ENCODE measurements around the gene HAGHL.

DNA sequence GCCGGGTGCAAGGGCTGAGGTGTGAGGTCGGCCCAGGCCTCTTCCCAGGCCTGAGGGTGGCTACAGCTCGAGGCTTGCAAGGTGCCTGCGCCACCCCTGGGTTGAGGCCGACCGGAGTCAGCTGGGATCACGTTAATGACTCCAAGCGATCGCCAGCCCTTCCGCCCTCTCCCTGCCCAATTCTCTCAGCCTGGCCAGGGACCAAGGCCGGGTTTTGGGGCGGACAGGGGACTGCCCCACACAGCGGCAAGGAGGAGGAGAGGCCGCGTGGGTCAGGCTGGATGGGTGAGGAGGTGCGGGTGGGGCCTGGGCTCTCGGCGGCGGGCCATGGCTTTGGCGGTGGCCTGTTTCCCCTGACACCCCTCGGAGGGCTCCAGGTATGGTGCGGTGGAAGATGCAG, 33.5 kb upstream of the HAGHL start:
- TF ChIP-seq, protein P1, sequence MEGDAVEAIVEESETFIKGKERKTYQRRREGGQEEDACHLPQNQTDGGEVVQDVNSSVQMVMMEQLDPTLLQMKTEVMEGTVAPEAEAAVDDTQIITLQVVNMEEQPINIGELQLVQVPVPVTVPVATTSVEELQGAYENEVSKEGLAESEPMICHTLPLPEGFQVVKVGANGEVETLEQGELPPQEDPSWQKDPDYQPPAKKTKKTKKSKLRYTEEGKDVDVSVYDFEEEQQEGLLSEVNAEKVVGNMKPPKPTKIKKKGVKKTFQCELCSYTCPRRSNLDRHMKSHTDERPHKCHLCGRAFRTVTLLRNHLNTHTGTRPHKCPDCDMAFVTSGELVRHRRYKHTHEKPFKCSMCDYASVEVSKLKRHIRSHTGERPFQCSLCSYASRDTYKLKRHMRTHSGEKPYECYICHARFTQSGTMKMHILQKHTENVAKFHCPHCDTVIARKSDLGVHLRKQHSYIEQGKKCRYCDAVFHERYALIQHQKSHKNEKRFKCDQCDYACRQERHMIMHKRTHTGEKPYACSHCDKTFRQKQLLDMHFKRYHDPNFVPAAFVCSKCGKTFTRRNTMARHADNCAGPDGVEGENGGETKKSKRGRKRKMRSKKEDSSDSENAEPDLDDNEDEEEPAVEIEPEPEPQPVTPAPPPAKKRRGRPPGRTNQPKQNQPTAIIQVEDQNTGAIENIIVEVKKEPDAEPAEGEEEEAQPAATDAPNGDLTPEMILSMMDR (IDR thresholded peaks at IDR 0.05) = no peak
- no peak for TF ChIP-seq POLR2A (IDR thresholded peaks at IDR 0.05)
